WTC11 (cell line): ENCODE measurements around the gene MADCAM1. TPM values are rescaled to one million over a fixed set of nuclear protein-coding genes. Genes with fewer than 3 reads are reported as not detected.

Experiments
- ATAC-seq: fragments of 200-7000 bp; cut with Tn5 transposase; 2 replicates; pipeline ENCODE4 v1.10.0; 2021; ENCODE audit warnings: mild to moderate bottlenecking, moderate library complexity
- CTCF ChIA-PET: fragments of 300-600 bp; sonication (Branson Sonifier 250); formaldehyde crosslinking; loops from one replicate; lab custom pipeline; 2021; ENCODE audit warnings: antibody characterized with exemption; lab: Charles Lee
- POLR2A ChIA-PET: fragments of 350-600 bp; sonication (Branson Sonifier 250); formaldehyde crosslinking; loops from one replicate; lab custom pipeline; 2021; ENCODE audit warnings: antibody characterized with exemption; lab: Charles Lee
- DNase-seq: peaks from one replicate; pipeline ENCODE4 v3.0.0; 2021; ENCODE audit warnings: low spot score
- H3K27ac Mint-ChIP-seq: 2 replicates; pipeline ENCODE4 v1.8.0; 2021; ENCODE audit warnings: mixed read lengths
- H3K27me3 Mint-ChIP-seq: 2 replicates; pipeline ENCODE4 v1.8.0; 2021; ENCODE audit warnings: low read depth, mild to moderate bottlenecking, moderate library complexity, mixed read lengths
- H3K36me3 Mint-ChIP-seq: 2 replicates; pipeline ENCODE4 v1.8.0; 2021; ENCODE audit warnings: mixed read lengths
- H3K4me1 Mint-ChIP-seq: 2 replicates; pipeline ENCODE4 v1.8.0; 2022; ENCODE audit warnings: mixed read lengths
- H3K4me3 Mint-ChIP-seq: 2 replicates; pipeline ENCODE4 v1.8.0; 2021; ENCODE audit warnings: mild to moderate bottlenecking, moderate library complexity, mixed read lengths
- H3K9me3 Mint-ChIP-seq: 2 replicates; pipeline ENCODE4 v1.8.0; 2021; ENCODE audit warnings: mixed read lengths
- FOXP1 ChIP-seq: sonication (generic); formaldehyde crosslinking; IDR thresholded peaks from 2 replicates; pipeline ENCODE4 v1.8.0; 2022; ENCODE audit warnings: missing genetic modification reagents, mild to moderate bottlenecking, moderate library complexity, borderline replicate concordance
- GTF2I ChIP-seq: fragments of 250-450 bp; sonication (Bioruptor Pico); conservative IDR thresholded peaks from 2 replicates; pipeline ENCODE4 v1.4.0; 2021; ENCODE audit warnings: mild to moderate bottlenecking
- NR2C2 ChIP-seq: sonication (generic); formaldehyde crosslinking; IDR thresholded peaks from 2 replicates; pipeline ENCODE4 v1.8.0; 2022; ENCODE audit warnings: mild to moderate bottlenecking, missing genetic modification reagents
- NR3C1 ChIP-seq: sonication (generic); formaldehyde crosslinking; conservative IDR thresholded peaks from 2 replicates; pipeline ENCODE4 v1.8.1; 2023; ENCODE audit warnings: low read depth, mild to moderate bottlenecking, missing genetic modification reagents
- SMAD4 ChIP-seq: sonication (generic); formaldehyde crosslinking; IDR thresholded peaks from 2 replicates; pipeline ENCODE4 v1.8.0; 2022; ENCODE audit warnings: mild to moderate bottlenecking, missing genetic modification reagents
- TCF7 ChIP-seq: sonication (generic); formaldehyde crosslinking; IDR thresholded peaks from 2 replicates; pipeline ENCODE4 v1.8.0; 2022; ENCODE audit warnings: mild to moderate bottlenecking, low read depth, missing genetic modification reagents, moderate library complexity
- TEAD4 ChIP-seq: sonication (generic); formaldehyde crosslinking; IDR thresholded peaks from 2 replicates; pipeline ENCODE4 v1.8.0; 2022; ENCODE audit warnings: mild to moderate bottlenecking, missing genetic modification reagents
- total RNA-seq: library from RNA; stranded (reverse); gene quantifications from 3 replicates; pipeline ENCODE4 v1.2.3, GENCODE V29; 2021
- TF ChIP-seq, protein P1 (sequence below): fragments of 250-450 bp; sonication (Bioruptor Pico); conservative IDR thresholded peaks from 2 replicates; pipeline ENCODE4 v1.9.0; 2021; ENCODE audit warnings: mild to moderate bottlenecking
- TF ChIP-seq, protein P2 (sequence below): sonication (generic); formaldehyde crosslinking; IDR thresholded peaks from 2 replicates; pipeline ENCODE4 v1.8.1; 2022; ENCODE audit warnings: low read depth, mild to moderate bottlenecking, moderate library complexity, missing genetic modification reagents, borderline replicate concordance
- TF ChIP-seq, protein P3 (sequence below): sonication (generic); formaldehyde crosslinking; IDR thresholded peaks from 2 replicates; pipeline ENCODE4 v1.8.0; 2023; ENCODE audit warnings: missing genetic modification reagents
- TF ChIP-seq, protein P4 (sequence below): sonication (generic); formaldehyde crosslinking; IDR thresholded peaks from 2 replicates; pipeline ENCODE4 v1.8.0; 2022; ENCODE audit warnings: missing genetic modification reagents
- TF ChIP-seq, protein P5 (sequence below): sonication (generic); formaldehyde crosslinking; IDR thresholded peaks from 2 replicates; pipeline ENCODE4 v1.8.1; 2023; ENCODE audit warnings: mild to moderate bottlenecking, missing genetic modification reagents, borderline replicate concordance
- TF ChIP-seq, protein P6 (sequence below): sonication (generic); formaldehyde crosslinking; IDR thresholded peaks from 2 replicates; pipeline ENCODE4 v1.8.1; 2022; ENCODE audit warnings: mild to moderate bottlenecking, moderate library complexity, missing genetic modification reagents

MADCAM1 gene
- total RNA-seq, 1 experiment from 2014 or later, result 4.7 TPM

DNA sequence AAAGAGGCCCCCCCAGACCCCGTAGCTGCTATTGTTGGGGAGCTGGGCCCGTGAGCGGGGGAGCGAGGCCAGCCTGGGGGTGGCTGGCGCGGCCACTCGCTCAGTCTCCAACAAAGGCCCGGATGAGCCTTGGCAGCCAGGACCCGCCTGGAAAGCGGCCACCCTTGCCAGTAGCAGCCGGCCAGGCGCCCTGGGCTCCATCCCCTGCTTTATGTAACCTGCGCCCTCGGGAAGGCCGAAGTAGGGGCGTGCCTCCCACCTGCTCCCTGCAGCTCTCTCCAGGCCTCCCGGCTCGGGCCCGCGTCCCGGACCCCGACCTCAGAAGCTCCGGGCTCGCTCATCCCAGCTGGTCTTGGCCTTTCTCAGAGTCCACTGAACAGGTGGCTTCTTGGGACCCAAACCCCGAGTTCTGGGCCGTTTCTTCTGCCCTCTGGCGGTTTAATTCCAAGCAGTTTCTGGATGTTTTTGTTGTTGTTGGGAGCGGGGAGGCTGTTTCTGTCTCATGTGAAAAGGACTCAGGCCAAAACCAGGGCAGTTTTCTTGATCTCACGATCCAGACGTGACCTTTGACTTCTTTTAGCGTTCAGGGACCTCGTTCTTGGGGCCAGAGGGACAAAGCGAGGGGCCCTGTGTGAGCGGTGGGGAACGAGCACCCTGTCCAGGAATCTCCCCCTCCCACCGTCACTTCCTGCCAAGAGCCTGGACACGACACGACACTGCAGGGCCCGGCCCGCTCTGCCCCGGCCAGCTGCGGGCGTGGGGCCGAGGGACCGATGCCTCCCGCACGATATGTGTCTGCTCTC is 36.5 kb downstream of the MADCAM1 start (continued):
- TF ChIP-seq, protein P1, sequence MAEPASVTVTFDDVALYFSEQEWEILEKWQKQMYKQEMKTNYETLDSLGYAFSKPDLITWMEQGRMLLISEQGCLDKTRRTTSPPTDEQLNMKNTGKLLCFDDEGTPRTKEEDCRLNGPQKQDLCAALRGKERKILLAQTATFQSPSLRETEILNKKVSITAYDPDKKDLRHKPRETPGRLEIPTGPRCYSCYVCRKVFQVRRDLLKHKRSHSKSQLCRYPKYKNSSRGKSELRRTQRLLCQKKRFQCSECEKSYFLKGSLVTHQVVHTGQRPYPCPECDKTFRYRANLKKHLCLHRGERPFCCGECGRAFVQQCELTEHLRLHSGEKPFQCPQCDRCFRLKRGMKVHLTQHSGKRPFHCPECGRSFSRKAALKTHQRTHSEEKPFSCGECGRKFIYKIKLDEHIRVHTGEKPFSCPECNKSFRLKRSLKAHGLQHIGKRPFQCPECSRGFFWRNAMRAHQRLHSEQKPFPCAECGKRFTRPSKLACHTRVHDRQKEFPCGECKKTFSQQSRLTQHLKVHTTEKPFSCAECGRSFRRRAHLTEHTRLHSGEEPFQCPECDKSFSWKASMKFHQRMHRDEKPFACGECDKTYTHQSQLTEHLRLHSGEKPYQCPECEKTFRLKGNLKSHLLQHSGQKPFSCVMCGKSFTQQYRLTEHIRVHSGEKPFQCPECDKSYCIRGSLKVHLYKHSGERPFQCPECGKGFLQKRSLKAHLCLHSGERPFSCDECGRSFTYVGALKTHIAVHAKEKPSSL, result no peak
- TF ChIP-seq, all 79 proteins: peak for 2

DNA sequence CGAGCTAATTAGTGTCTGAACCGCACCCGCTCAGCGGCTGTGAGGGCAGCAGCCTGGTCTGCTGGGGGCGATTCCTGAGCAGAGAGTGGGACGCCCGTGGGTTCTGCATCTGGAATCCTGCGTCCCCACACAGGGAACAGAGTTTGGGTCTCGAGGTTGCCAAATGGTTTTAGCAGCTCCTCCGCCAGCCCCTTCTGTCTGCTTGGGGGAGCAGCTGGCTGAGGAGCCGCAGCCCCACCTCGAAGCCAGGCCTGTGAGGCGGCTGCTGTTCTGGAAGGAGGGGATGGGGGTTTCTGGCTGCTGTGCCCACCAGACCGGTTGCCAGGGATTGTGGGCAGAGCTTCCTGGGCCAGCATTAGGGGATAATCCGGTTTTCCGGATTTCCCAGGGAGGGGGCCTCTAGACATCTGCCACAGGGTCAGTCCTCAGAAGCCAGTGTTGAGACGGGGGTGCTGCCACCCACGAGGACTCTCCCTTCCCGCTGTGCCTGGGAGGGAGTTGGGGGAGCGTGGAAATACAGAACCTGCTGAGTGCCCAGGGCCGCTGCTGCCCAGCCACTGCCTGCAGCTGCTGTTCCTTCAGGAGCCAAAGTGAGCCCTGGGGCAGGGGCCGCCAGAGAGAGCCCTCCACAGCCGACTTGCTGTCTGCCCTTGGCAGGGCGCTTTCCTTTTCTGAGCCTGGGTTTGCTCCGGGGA is 37.2 kb downstream of the MADCAM1 start:
- Mint-ChIP-seq H3K4me1 (peaks cover 8% of the 10 kb centered on the region), H3K4me3 (peak overlapping the region; percentile 79), H3K9me3 (no peaks in the 10 kb centered on the region), H3K27me3 (peaks cover 1% of the 10 kb centered on the region; the same call in 1 of the 2 replicates), H3K36me3 (peaks cover 7% of the 10 kb centered on the region), H3K27ac (no peak overlapping the region)
- ATAC-seq (no peak), DNase-seq (no peak)
- POLR2A ChIA-PET, result interaction anchor here (1.3 kb wide), 1 partner anchor 23 kb away, joined by 4 read pairs; no protein-coding TSS in a partner anchor
- CTCF ChIA-PET, result interaction anchor here (0.8 to 6.5 kb wide), 8 partner anchors 9 to 185 kb away, joined by 3 to 82 read pairs (median 8); partner anchors contain the start of gene TPGS1
- TF ChIP-seq NR2C2 (CRISPR knock-in tag), result no peak
- TF ChIP-seq NR3C1, result no peak
- TF ChIP-seq FOXP1, result no peak
- no peak for TF ChIP-seq GTF2I (CRISPR knock-in tag)
- TF ChIP-seq, protein P2, sequence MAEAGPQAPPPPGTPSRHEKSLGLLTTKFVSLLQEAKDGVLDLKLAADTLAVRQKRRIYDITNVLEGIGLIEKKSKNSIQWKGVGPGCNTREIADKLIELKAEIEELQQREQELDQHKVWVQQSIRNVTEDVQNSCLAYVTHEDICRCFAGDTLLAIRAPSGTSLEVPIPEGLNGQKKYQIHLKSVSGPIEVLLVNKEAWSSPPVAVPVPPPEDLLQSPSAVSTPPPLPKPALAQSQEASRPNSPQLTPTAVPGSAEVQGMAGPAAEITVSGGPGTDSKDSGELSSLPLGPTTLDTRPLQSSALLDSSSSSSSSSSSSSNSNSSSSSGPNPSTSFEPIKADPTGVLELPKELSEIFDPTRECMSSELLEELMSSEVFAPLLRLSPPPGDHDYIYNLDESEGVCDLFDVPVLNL, result no peak
- TF ChIP-seq, protein P3, sequence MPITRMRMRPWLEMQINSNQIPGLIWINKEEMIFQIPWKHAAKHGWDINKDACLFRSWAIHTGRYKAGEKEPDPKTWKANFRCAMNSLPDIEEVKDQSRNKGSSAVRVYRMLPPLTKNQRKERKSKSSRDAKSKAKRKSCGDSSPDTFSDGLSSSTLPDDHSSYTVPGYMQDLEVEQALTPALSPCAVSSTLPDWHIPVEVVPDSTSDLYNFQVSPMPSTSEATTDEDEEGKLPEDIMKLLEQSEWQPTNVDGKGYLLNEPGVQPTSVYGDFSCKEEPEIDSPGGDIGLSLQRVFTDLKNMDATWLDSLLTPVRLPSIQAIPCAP (CRISPR knock-in tag), result no peak
- TF ChIP-seq, protein P4, sequence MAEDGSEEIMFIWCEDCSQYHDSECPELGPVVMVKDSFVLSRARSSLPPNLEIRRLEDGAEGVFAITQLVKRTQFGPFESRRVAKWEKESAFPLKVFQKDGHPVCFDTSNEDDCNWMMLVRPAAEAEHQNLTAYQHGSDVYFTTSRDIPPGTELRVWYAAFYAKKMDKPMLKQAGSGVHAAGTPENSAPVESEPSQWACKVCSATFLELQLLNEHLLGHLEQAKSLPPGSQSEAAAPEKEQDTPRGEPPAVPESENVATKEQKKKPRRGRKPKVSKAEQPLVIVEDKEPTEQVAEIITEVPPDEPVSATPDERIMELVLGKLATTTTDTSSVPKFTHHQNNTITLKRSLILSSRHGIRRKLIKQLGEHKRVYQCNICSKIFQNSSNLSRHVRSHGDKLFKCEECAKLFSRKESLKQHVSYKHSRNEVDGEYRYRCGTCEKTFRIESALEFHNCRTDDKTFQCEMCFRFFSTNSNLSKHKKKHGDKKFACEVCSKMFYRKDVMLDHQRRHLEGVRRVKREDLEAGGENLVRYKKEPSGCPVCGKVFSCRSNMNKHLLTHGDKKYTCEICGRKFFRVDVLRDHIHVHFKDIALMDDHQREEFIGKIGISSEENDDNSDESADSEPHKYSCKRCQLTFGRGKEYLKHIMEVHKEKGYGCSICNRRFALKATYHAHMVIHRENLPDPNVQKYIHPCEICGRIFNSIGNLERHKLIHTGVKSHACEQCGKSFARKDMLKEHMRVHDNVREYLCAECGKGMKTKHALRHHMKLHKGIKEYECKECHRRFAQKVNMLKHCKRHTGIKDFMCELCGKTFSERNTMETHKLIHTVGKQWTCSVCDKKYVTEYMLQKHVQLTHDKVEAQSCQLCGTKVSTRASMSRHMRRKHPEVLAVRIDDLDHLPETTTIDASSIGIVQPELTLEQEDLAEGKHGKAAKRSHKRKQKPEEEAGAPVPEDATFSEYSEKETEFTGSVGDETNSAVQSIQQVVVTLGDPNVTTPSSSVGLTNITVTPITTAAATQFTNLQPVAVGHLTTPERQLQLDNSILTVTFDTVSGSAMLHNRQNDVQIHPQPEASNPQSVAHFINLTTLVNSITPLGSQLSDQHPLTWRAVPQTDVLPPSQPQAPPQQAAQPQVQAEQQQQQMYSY (CRISPR knock-in tag), result no peak

DNA sequence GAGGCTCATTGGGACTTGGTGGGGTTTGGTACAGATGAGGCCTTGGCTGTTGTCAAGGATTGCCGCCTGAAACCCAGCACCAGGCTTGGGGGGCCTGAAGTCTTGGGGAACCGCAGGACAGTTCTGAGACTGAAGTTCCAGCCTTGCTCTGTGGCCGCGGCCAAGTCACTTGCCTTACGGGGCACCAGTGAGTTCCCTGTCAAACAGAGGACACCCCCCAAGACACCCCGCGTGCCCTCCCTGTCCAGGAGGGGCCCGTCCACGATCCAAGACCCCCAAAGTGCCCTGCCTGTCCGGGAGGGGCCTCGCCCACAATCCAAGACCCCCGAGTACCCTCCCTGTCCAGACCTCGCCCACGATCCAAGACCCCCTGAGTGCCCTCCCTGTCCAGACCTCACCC is 37.8 kb downstream of the MADCAM1 start:
- TF ChIP-seq TCF7 (CRISPR knock-in tag), result no peak
- TF ChIP-seq TEAD4 (CRISPR knock-in tag), result no peak
- TF ChIP-seq, protein P5, sequence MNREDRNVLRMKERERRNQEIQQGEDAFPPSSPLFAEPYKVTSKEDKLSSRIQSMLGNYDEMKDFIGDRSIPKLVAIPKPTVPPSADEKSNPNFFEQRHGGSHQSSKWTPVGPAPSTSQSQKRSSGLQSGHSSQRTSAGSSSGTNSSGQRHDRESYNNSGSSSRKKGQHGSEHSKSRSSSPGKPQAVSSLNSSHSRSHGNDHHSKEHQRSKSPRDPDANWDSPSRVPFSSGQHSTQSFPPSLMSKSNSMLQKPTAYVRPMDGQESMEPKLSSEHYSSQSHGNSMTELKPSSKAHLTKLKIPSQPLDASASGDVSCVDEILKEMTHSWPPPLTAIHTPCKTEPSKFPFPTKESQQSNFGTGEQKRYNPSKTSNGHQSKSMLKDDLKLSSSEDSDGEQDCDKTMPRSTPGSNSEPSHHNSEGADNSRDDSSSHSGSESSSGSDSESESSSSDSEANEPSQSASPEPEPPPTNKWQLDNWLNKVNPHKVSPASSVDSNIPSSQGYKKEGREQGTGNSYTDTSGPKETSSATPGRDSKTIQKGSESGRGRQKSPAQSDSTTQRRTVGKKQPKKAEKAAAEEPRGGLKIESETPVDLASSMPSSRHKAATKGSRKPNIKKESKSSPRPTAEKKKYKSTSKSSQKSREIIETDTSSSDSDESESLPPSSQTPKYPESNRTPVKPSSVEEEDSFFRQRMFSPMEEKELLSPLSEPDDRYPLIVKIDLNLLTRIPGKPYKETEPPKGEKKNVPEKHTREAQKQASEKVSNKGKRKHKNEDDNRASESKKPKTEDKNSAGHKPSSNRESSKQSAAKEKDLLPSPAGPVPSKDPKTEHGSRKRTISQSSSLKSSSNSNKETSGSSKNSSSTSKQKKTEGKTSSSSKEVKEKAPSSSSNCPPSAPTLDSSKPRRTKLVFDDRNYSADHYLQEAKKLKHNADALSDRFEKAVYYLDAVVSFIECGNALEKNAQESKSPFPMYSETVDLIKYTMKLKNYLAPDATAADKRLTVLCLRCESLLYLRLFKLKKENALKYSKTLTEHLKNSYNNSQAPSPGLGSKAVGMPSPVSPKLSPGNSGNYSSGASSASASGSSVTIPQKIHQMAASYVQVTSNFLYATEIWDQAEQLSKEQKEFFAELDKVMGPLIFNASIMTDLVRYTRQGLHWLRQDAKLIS (CRISPR knock-in tag), result no peak
- TF ChIP-seq, protein P6, sequence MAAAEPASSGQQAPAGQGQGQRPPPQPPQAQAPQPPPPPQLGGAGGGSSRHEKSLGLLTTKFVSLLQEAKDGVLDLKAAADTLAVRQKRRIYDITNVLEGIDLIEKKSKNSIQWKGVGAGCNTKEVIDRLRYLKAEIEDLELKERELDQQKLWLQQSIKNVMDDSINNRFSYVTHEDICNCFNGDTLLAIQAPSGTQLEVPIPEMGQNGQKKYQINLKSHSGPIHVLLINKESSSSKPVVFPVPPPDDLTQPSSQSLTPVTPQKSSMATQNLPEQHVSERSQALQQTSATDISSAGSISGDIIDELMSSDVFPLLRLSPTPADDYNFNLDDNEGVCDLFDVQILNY, result no peak
- no peak for TF ChIP-seq SMAD4 (CRISPR knock-in tag)
- Mint-ChIP-seq H3K27ac (no peak overlapping the region), H3K27me3 (no peaks in the 10 kb centered on the region), H3K4me3 (peak overlapping the region; percentile 79), H3K36me3 (peaks cover 11% of the 10 kb centered on the region), H3K9me3 (no peaks in the 10 kb centered on the region), H3K4me1 (peaks cover 8% of the 10 kb centered on the region)
- ATAC-seq (no peak), DNase-seq (no peak)
- ChIA-PET POLR2A (no interaction called here), CTCF (interaction anchor here (6.5 kb wide), 1 partner anchor 24 kb away, joined by 82 read pairs; no protein-coding TSS in a partner anchor)
